ENCODE results near the gene AFF3.

DNA sequence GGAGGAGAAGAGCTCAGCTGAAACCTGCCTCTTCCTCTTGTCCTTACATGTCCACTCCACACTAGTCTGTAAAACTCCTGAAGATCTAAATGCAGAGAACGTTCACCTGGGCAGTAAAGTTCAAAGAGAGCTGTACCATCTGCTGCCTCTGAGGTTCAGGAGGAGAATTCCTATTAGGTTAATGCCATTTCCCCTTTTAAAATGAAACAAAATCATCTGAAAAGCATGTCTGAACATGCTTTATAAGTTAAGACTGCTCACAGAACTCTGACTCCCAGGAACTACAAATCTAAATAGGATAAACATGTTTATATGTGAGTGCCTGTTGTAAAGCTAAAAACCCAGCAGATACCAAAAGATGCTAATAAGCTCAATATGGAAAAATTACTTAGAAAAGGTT lies 164.4 kb downstream of the AFF3 start:
- TF ChIP-seq CTCF (IDR thresholded peaks at IDR 0.05; ENCODE audit: low read depth, low read length): no peak
- no peak for TF ChIP-seq EZH2phosphoT487 (IDR thresholded peaks at IDR 0.05; ENCODE audit: low read depth)
